Adrenal gland (tissue), 12 donors: ENCODE results near the gene EFCAB8. TPM values are rescaled to one million over a fixed set of nuclear protein-coding genes. Genes with fewer than 3 reads are reported as not detected.

ENCODE experiments used
- DNase-seq, 7 donors: peaks; one replicate each; pipeline ENCODE4 v3.0.0-alpha.2; 2019 to 2020
- H3K27ac ChIP-seq, 5 donors: fragments of 200-600 bp; sonication (generic) in 4 of 5; 1 replicate in 3 of 5; 2 replicates in 2 of 5; pipeline versions ENCODE4 v1.5.1 to v1.8.0; 2016 to 2020; ENCODE audit warnings: mild to moderate bottlenecking in 1 of 5
- H3K27me3 ChIP-seq: fragments of 200-600 bp; 2 replicates; pipeline ENCODE4 v1.8.0; 2021
- H3K36me3 ChIP-seq, 2 donors: fragments of 200-600 bp; replicated peaks in 1 of 2; 1 replicate in 1 of 2; 2 replicates in 1 of 2; pipeline versions ENCODE4 v1.5.1 to v1.8.0; 2018 to 2022
- H3K4me1 ChIP-seq, 2 donors: fragments of 200-600 bp; replicated peaks in 1 of 2; 1 replicate in 1 of 2; 2 replicates in 1 of 2; pipeline versions ENCODE4 v1.5.1 to v1.8.0; 2018 to 2021
- H3K4me3 ChIP-seq, 4 donors: fragments of 200-600 bp; sonication (generic) in 3 of 4; one replicate each; pipeline ENCODE4 v1.5.1; 2016 to 2018
- H3K9me3 ChIP-seq, 3 donors: fragments of 200-600 bp; sonication (generic) in 1 of 3; replicated peaks in 1 of 3; 1 replicate in 2 of 3; 2 replicates in 1 of 3; pipeline versions ENCODE4 v1.5.1 to v1.8.0; 2016 to 2021
- POLR2A ChIP-seq, 2 donors: fragments of 450-650 bp; IDR thresholded peaks; one replicate each; pipeline ENCODE4 v1.6.1; 2017; ENCODE audit warnings: antibody characterized with exemption in 2 of 2, mild to moderate bottlenecking in 2 of 2, moderate library complexity in 1 of 2
- WGBS, 4 donors: extraction: QIAGEN DNeasy Blood & Tissue Kit in 2 of 4; methylation state at CpG; one replicate each; pipeline versions ENCODE4 v1.1.5 to v1.1.7; 2013 to 2017; 5-methylcytosine and 5-hydroxymethylcytosine counted together
- intact Hi-C, 2 donors: fragments of 100-400 bp; cut with DNase I; formaldehyde crosslinking; loops; one replicate each; pipeline versions ENCODE4 v1.14.1 to v1.15.0; 2022 to 2023
- polyA plus RNA-seq, 3 donors: library from polyadenylated mRNA; stranded (reverse); fragments of 200-250 nt in 2 of 3; fragments of 350-450 nt in 1 of 3; fragmentation: Illumina TruSeq in 1 of 3; extraction: RNeasy Lipid Tissue Mini Kit (QIAGEN cat#74804) in 1 of 3; gene quantifications; one replicate each; pipeline ENCODE4 v1.2.3, GENCODE V29; 2013 to 2014
- total RNA-seq, 9 donors: library from RNA; depleted of rRNA in 4 of 9; stranded (reverse); fragments of >200 nt in 4 of 9; fragments of 120-200 nt in 1 of 9; fragmentation: NEBNext Ultra II Directional in 1 of 9; extraction: Animal tissue kit (Norgen Biotek cat#: 25700) in 1 of 9; gene quantifications; one replicate each; pipeline versions ENCODE4 v1.1.0 to v1.2.4, GENCODE V29; 2013 to 2023
- TF ChIP-seq, protein P1 (sequence below), 6 experiments: fragments of 450-650 bp in 4 of 6; fragments of 200-600 bp in 2 of 6; sonication (generic) in 1 of 6; IDR thresholded peaks; 1 replicate in 5 of 6; 2 replicates in 1 of 6; pipeline versions ENCODE4 v1.5.1 to v1.8.0; 2016 to 2021; ENCODE audit warnings: antibody characterized with exemption in 6 of 6, mild to moderate bottlenecking in 2 of 6, moderate library complexity in 1 of 6
- donor health status: healthy with polysubstance abuse.
- donor health status: Bipolar disorder and iron deficiency.
- donor health status: DM: yes; HTN: yes; CAD: no.
- donor health status: DM: no; HTN: no; CAD: no.
- donor health status: DM: no; HTN: no; CAD: no.
- donor health status: DM: yes; HTN: yes; CAD: no.

The EFCAB8 gene
- total and polyA plus RNA-seq, 12 donors: 0.03 to 0.40 (median 0.06) TPM; not detected in 8

DNA sequence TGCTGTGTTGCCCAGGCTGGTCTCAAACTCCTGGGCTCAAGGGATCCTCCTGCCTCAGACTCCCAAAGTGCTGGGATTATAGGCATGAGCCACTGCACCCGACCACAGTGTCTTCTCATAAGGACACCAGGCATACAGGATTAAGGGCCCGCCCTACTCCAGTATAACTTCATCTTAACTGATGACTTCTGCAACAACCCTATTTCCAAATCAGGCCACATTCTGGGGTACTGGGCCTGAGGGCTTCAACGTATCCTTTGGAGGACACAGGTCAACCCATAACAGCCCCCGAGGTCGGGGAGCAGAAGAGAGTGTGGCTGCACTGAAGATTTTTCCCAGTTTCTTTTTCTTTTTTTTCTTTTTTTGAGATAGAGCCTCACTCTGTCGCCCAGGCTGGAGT, 105.9 kb downstream of the EFCAB8 start:
- Histone ChIP-seq H3K27me3 (no peaks in the 10 kb centered on the region), H3K4me3 (no peak overlapping the region), H3K9me3 (no peaks in the 10 kb centered on the region), H3K4me1 (no peaks in the 10 kb centered on the region), H3K27ac (no peak overlapping the region), H3K36me3 (no peaks in the 10 kb centered on the region)
- WGBS, 4 donors: 86 to 93% (median 88%) methylated on average over 6 of the region's 6 CpGs
- peak in 1 of 7 donors; percentile 17 for DNase-seq
- no peak for TF ChIP-seq POLR2A (IDR thresholded peaks at IDR 0.05)
- TF ChIP-seq, protein P1, sequence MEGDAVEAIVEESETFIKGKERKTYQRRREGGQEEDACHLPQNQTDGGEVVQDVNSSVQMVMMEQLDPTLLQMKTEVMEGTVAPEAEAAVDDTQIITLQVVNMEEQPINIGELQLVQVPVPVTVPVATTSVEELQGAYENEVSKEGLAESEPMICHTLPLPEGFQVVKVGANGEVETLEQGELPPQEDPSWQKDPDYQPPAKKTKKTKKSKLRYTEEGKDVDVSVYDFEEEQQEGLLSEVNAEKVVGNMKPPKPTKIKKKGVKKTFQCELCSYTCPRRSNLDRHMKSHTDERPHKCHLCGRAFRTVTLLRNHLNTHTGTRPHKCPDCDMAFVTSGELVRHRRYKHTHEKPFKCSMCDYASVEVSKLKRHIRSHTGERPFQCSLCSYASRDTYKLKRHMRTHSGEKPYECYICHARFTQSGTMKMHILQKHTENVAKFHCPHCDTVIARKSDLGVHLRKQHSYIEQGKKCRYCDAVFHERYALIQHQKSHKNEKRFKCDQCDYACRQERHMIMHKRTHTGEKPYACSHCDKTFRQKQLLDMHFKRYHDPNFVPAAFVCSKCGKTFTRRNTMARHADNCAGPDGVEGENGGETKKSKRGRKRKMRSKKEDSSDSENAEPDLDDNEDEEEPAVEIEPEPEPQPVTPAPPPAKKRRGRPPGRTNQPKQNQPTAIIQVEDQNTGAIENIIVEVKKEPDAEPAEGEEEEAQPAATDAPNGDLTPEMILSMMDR (IDR thresholded peaks at IDR 0.05): no peak
- intact Hi-C loops: no loop called here

DNA sequence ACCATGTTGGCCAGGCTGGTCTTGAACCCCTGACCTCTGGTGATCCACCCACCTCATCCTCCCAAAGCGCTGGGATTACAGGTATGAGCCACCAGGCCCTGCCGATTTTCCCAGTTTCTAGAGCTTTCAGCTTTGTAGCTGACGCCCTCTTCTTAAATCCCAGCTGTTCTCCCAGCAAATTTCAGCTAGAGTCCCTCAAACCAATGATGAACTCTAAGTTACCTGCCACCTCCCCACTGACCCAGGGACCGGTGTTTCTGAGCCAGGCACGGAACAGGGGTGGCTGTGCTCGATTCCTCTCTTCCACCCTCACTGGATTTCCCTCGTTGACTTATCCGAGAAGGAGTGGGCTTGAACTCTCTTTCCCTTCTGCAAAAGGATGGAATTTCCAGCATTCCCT, 106.4 kb downstream of the EFCAB8 start:
- Histone ChIP-seq H3K27ac (no peak overlapping the region), H3K9me3 (no peaks in the 10 kb centered on the region), H3K27me3 (no peaks in the 10 kb centered on the region), H3K36me3 (no peaks in the 10 kb centered on the region), H3K4me3 (no peak overlapping the region), H3K4me1 (no peaks in the 10 kb centered on the region)
- intact Hi-C loops: no loop called here
- TF ChIP-seq, protein P1 (IDR thresholded peaks at IDR 0.05): no peak
- no peak for TF ChIP-seq POLR2A (IDR thresholded peaks at IDR 0.05)
- DNase-seq: peak in 1 of 7 donors; percentile 11
- whole genome bisulfite sequencing, 4 donors: 65 to 88% (median 78%) methylated on average over 8 of the region's 8 CpGs

DNA sequence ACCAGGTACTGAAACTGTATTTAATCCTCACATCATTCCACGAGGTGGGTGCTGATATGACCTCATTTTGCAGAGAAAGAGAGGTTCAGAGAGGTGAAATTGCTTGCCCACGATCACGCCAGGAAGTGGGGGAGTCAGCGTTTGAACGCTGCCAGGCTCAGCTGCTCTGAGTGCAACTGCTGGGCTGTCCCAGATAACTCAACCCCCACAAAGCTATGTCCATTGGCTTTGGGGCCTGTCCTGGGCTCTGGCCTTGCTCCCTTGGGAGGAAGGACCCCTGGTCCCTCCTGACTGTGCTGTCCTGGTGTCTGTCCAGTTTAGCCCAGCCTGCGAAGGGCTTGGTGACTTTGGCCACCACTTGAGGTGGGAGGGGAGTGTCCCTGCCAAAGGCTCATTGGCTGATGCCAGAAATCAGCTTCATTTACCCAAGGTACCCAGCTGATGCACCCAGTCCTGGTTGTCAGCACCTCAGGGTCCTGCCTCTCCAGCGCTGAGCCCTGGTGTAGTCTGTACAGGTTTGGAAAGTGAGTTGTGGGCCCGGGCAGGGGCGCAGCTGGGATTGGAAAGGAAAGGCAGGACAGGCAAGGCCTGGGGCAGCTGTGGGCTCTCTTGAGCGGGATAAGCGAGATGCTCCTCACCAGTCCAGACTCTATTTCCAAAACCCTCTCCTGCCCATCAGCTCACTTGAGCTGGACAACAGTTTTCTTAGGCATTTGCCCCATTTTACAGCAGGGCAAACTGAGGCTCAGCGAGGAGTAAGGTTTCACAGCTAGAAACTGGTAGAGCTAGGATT, 107.1 kb downstream of the EFCAB8 start:
- no peaks in the 10 kb centered on the region for H3K9me3 ChIP-seq
- 73 to 80% (median 77%) methylated on average over 10 to 12 of the region's 12 CpGs for WGBS, 4 donors
- DNase-seq: peak in 1 of 7 donors; percentile 35
- H3K27ac ChIP-seq: no peak overlapping the region
- no peaks in the 10 kb centered on the region for H3K27me3 ChIP-seq
- intact Hi-C loops: no loop called here
- no peaks in the 10 kb centered on the region for H3K36me3 ChIP-seq
- H3K4me1 ChIP-seq: no peaks in the 10 kb centered on the region
- no peak for TF ChIP-seq POLR2A (IDR thresholded peaks at IDR 0.05)
- TF ChIP-seq, protein P1 (IDR thresholded peaks at IDR 0.05): no peak
- no peak overlapping the region for H3K4me3 ChIP-seq

DNA sequence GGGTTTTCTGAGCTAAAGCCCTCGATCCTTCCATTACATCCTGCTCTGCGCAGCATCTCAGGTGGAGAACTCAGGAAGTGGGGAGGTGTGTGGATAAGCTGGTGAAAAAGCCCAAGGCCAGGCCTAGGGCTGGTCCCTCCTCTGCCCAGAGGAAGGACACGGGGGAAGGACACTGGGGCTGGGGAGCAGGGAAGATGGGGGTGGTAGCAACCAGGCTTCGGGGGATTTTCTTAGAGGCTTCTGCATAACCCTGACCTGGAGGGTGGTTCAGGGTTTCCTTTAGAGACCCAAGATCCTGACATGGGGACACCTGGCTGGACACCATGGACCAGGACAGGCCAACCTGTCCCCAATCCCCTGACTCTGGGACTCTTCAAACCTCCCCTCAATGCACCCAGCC, 107.7 kb downstream of the EFCAB8 start:
- DNase-seq: peak in 1 of 7 donors; percentile 11
- no peak overlapping the region for H3K27ac ChIP-seq
- no peaks in the 10 kb centered on the region for H3K27me3 ChIP-seq
- no peaks in the 10 kb centered on the region for H3K36me3 ChIP-seq
- H3K4me3 ChIP-seq: no peak overlapping the region
- TF ChIP-seq POLR2A (IDR thresholded peaks at IDR 0.05): no peak
- TF ChIP-seq, protein P1 (IDR thresholded peaks at IDR 0.05): no peak
- 68 to 85% (median 73%) methylated on average over 4 of the region's 4 CpGs for WGBS, 4 donors
- intact Hi-C loops: no loop called here
- no peaks in the 10 kb centered on the region for H3K9me3 ChIP-seq
- no peaks in the 10 kb centered on the region for H3K4me1 ChIP-seq
